ENCODE data around the gene NRL.

The NRL gene

GRCh38 chr14:24098927-24099813 is 15.6 kb downstream of the NRL start:
- no peak for DNase-seq (ENCODE audit: low spot score)

- DNase-seq (ENCODE audit: low spot score): no peak
These were observed 16.4 kb downstream of the NRL start for GRCh38 chr14:24098229-24098926.

- no peak for DNase-seq (ENCODE audit: low spot score)
These were observed 18.1 kb downstream of the NRL start for GRCh38 chr14:24096545-24097181.

- peak; percentile 85 for DNase-seq (ENCODE audit: low spot score)
These were observed 19.3 kb downstream of the NRL start for GRCh38 chr14:24095271-24096068.

DNA sequence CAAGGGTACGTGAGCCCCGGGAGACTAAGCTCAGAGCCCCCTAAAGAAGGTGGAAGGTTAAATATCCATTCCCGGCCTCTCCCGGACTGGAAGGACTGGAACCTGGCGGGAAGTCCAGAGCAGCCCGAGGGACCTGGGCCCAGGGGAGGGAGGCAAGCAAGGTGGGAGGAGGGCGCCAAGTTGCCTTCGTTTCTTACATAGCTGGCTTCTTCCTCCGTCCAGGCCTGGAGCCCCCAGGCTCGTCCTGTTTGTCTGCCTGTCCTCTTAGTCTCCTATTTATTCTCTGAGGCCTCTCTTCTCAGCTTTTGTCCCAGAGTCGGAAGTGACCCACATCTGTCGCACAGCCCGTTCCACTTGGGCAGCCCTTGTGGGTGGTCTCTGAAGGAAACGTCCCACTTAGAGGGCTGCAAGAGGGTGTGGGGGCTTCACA is 19.9 kb downstream of the NRL start:
- no peak for DNase-seq (ENCODE audit: low spot score)

- DNase-seq (ENCODE audit: low spot score): peak; percentile 96
These were observed 20.6 kb downstream of the NRL start, which contains the start of gene PCK2 for GRCh38 chr14:24093901-24094840. TSS of gene PCK2 (plus strand) at chr14:24094311. CDS start at chr14:24094406, 95 bp downstream.

DNA sequence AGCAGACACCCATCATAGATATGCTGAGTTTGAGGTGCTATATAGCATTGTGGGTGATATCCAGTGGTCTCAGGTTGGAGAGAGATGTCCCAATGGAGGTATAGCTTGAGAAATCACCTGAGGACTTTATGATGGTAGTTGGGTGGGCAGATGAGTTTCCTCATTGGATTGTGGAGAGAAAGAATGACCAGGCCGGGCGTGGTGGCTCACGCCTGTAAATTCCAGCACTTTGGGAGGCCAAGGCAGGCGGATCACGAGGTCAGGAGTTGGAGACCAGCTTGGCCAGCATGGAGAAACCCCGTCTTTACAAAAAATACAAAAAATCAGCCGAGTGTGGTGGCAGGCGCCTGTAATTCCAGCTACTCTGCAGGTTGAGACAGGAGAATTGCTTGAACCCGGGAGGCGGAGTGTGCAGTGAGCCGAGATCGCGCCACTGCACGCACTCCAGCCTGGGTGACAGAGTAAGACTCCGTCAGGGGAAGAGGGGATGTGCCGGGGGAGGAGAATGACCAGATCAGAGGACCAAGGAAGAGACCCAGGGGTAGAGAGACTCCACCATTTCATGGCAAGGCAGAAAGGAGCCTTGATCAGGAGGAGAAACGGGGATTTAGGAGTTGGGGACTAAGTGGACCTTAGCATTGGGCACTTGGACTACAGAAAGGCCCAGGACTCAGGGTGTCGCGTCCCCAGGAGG is 21.4 kb downstream of the NRL start:
- DNase-seq (ENCODE audit: low spot score): no peak

DNA sequence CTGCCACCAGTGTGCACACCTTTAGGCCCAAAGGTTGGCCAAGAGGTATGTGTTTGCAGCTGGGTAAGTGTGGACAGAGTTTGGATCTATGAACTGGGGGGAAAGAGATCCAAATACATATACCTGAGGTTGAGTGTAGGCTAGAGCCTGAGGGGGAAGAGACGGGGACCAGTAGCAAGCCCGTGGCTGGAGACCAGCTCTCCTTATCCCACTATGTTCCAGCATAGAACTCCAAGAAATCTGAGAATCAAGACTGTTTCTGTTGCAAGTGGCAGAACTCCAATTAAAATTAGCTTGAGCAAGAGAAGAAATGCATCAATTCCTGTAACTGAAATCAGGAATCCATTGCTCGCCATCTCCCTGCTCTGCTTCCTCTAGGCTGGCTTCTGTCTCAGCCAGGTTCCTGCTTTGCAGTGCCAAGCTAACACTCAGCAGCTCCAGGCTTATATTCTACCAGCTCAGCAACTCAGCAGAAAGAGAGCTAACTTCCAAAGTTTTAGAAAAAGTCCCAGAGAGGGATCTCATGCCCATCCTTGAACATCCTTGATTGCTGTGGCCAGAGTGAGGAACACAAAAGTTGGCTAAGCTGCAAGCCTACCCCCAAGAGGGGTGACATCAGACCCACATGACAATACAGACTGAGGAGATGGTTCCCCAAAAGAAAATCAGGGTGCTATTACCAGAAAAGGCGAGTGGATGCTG is 22.1 kb downstream of the NRL start:
- DNase-seq (ENCODE audit: low spot score): no peak

- DNase-seq (ENCODE audit: low spot score): no peak
These were observed 22.6 kb downstream of the NRL start for GRCh38 chr14:24092110-24092504.

DNA sequence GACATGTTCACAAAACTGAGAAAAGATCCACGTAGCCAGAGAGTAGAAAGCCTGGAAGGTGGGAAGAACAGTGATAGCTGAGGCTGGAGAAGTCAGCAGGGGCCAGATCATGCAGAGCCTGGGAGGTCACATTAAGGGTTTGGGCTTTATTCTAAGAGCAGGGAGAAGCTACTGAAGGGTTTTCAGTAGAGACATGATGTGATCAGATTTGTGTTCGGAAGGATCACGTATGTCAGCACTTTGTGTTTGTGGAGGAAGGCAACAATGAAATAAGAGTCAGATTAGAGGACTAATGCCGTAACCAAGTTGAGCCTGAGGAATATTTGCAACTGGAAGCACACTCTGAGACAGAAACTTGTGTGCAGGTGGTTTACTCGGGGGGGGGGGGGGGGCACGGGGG is 24.9 kb downstream of the NRL start:
- no peak for DNase-seq (ENCODE audit: low spot score)

- no peak for DNase-seq (ENCODE audit: low spot score)
These were observed 26.7 kb downstream of the NRL start for GRCh38 chr14:24088095-24088494.

DNA sequence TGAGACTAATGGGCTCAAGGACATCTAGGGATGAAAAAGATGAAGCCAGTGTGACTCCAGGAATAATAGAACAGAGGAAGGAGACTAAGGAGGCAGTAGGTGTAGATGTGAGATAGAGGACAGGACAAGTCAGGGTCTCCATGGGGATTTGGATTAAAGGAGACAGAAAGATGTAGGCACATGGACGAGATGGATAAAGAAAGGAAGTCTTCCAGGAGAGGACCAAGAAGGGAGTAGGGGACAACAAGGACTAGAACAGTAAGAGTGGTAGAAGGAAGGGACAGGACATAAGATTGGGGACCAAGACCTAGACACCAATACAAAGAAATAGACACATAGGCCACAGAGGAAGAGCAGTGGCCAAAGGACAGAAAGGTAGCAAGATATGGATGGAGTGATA is 27.7 kb downstream of the NRL start:
- DNase-seq (ENCODE audit: low spot score): no peak

GRCh38 chr14:24086193-24086955 is 28.4 kb downstream of the NRL start:
- DNase-seq (ENCODE audit: low spot score): no peak

DNA sequence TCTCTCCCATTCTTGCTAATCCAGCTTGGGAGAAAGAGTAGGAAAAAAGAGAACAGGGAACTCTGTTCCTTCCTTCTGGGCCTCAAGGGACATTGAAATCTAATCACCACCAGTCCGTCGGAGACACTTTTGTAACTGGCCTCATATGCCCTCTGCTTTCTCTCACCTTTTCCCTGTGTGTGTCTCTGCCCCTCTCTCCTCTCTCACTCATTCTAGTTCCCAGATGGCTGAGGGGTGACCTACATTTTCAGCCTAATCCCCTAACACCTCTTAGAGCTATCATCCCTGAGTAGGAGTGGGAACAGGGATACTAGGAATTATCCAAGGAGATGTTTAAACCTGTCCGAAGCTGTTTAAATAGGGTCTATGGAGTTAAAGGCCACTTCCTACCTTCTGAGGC is 29.5 kb downstream of the NRL start:
- DNase-seq (ENCODE audit: low spot score): no peak

GRCh38 chr14:24084440-24084839 is 30.3 kb downstream of the NRL start:
- DNase-seq (ENCODE audit: low spot score): no peak

GRCh38 chr14:24083462-24083861 is 31.3 kb downstream of the NRL start:
- no peak for DNase-seq (ENCODE audit: low spot score)

DNA sequence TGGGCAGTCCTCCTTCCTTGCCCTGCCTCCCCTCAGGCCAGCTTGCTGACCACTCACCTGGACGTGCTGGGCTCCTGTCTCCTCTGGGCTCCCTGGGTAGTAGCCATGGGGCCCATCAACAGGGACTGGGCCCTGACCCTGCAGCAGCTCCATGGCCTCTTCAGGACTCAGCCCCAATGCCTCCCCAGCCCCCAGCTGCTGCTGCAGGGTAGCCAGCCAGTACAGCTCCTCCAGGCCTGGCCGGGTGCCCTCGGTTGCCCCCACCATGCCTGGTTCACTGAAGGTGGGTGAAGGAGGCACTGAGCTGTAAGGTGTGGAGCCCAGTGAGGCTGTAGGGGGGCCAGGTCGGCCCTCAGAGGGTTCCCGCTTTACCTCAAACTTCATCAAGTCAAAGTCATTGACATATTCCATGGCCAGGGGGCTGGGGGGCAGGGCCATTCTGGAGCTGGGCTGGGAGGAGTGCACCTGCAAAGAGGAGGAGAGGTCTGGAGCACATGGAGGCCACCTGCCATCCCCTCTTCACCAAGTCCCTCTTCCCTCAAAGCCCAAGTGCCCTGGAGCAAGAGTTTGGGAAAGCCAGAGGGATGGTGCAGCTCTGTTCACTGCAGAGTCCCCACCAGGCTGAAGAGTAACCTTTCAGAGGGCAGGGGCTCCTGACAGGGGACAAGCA is 32.2 kb downstream of the NRL start:
- no peak for DNase-seq (ENCODE audit: low spot score)

DNA sequence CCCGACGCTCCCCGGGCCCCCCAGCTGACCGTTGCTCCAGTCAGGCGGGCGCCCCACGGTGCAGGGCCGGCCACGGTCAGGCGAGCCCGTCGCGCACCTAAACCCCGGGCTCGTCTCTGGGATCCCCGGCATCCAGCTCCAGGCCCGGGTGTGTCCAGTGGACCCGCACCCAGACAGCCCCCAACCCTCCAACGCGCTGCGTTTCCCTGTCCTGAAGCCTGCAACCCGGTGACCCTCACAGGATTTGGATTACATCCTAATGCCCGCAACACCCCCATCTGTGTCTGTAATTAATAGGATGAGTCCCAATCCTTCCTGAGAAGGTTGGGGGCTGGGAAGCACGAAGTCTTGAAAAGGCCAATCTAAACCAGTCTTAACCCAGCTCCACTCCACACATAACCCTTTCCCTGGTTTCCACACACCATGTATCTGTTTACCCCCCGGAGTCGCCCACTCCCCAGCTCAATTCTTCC is 33.0 kb downstream of the NRL start:
- no peak for DNase-seq (ENCODE audit: low spot score)

Data from SW480 (cell line).